Mesenchymal stem cell (in vitro differentiated cells and primary cell): ENCODE results near the gene MEI1.
A peak's percentile ranks its signal among the peaks of the same experiment; 100 is the strongest.

Experiments used
- DNase-seq: peaks from one replicate; pipeline ENCODE4 v3.0.0-alpha.2; 2013
- H2AFZ ChIP-seq: one replicate; pipeline ENCODE4 v1.6.1; 2013; ENCODE audit warnings: low read depth, mild to moderate bottlenecking, control low read depth, inconsistent platforms, low read length, moderate library complexity
- H2AK5ac ChIP-seq: 2 replicates; pipeline ENCODE4 v1.6.1; 2013; ENCODE audit warnings: low read length, moderate library complexity, mild to moderate bottlenecking, inconsistent platforms; ENCODE audit not compliant: severe bottlenecking
- H2BK120ac ChIP-seq: one replicate; pipeline ENCODE4 v1.6.1; 2013; ENCODE audit warnings: low read depth, mild to moderate bottlenecking, inconsistent platforms, low read length, moderate library complexity
- H2BK12ac ChIP-seq, 2 experiments: one replicate each; pipeline ENCODE4 v1.6.1; 2013; ENCODE audit warnings: inconsistent platforms in 2 of 2, low read length in 2 of 2, mild to moderate bottlenecking in 2 of 2, moderate library complexity in 2 of 2, control low read depth in 1 of 2
- H2BK15ac ChIP-seq: one replicate; pipeline ENCODE4 v1.6.1; 2013; ENCODE audit warnings: mild to moderate bottlenecking, low read depth, inconsistent platforms; ENCODE audit not compliant: poor library complexity, severe bottlenecking
- H2BK5ac ChIP-seq: 2 replicates; pipeline ENCODE4 v1.6.1; 2013; ENCODE audit warnings: low read depth, mild to moderate bottlenecking, low read length, control low read depth, inconsistent platforms; ENCODE audit not compliant: poor library complexity, severe bottlenecking
- H3K14ac ChIP-seq, 2 experiments: one replicate each; pipeline ENCODE4 v1.6.1; 2013; ENCODE audit warnings: inconsistent platforms in 2 of 2, low read length in 2 of 2, control low read depth in 1 of 2, mild to moderate bottlenecking in 1 of 2, moderate library complexity in 1 of 2
- H3K18ac ChIP-seq, 2 experiments: one replicate each; pipeline ENCODE4 v1.6.1; 2013; ENCODE audit warnings: inconsistent platforms in 2 of 2, low read length in 2 of 2, control low read depth in 1 of 2, low read depth in 1 of 2, mild to moderate bottlenecking in 1 of 2
- H3K23ac ChIP-seq, 2 experiments: one replicate each; pipeline ENCODE4 v1.6.1; 2013; ENCODE audit warnings: inconsistent platforms in 2 of 2, low read length in 2 of 2, mild to moderate bottlenecking in 2 of 2, moderate library complexity in 2 of 2, control low read depth in 1 of 2
- H3K27ac ChIP-seq: 2 replicates; pipeline ENCODE4 v1.5.1; 2013; ENCODE audit warnings: mild to moderate bottlenecking, moderate library complexity, low read length, control low read depth, inconsistent platforms; ENCODE audit not compliant: poor library complexity, severe bottlenecking
- H3K27me3 ChIP-seq, 2 experiments: 2 replicates each; pipeline versions ENCODE4 v1.6.1 to v1.7.0; 2013; ENCODE audit warnings: low read length in 2 of 2, mild to moderate bottlenecking in 2 of 2, moderate library complexity in 2 of 2, control low read depth in 1 of 2, inconsistent platforms in 1 of 2; ENCODE audit not compliant: control insufficient read depth in 1 of 2, insufficient read depth in 1 of 2
- H3K36me3 ChIP-seq, 2 experiments: 2 replicates each; pipeline versions ENCODE4 v1.6.1 to v1.7.0; 2013; ENCODE audit warnings: low read length in 2 of 2, control low read depth in 1 of 2, inconsistent platforms in 1 of 2, low read depth in 1 of 2, mild to moderate bottlenecking in 1 of 2; ENCODE audit not compliant: insufficient read depth in 2 of 2, control insufficient read depth in 1 of 2
- H3K4ac ChIP-seq, 2 experiments: one replicate each; pipeline ENCODE4 v1.6.1; 2013; ENCODE audit warnings: inconsistent platforms in 2 of 2, low read length in 2 of 2, mild to moderate bottlenecking in 2 of 2, moderate library complexity in 2 of 2, control low read depth in 1 of 2, low read depth in 1 of 2
- H3K4me1 ChIP-seq: 2 replicates; pipeline ENCODE4 v1.6.1; 2013; ENCODE audit warnings: low read depth, low read length, control low read depth; ENCODE audit not compliant: control insufficient read depth, insufficient read depth
- H3K4me2 ChIP-seq: 2 replicates; pipeline ENCODE4 v1.6.1; 2013; ENCODE audit warnings: low read length, mild to moderate bottlenecking, inconsistent platforms; ENCODE audit not compliant: poor library complexity, severe bottlenecking
- H3K4me3 ChIP-seq, 2 experiments: 2 replicates each; pipeline versions ENCODE4 v1.5.1 to v1.7.0; 2013; ENCODE audit warnings: low read length in 2 of 2, mild to moderate bottlenecking in 2 of 2, control low read depth in 1 of 2, low read depth in 1 of 2; ENCODE audit not compliant: insufficient read depth in 1 of 2
- H3K79me1 ChIP-seq: replicated peaks from 2 replicates; pipeline ENCODE4 v1.6.1; 2013; ENCODE audit warnings: mild to moderate bottlenecking, control low read depth, low read length, inconsistent platforms; ENCODE audit not compliant: poor library complexity, severe bottlenecking
- H3K9ac ChIP-seq: 2 replicates; pipeline ENCODE4 v1.7.0; 2013; ENCODE audit warnings: mild to moderate bottlenecking, low read length, moderate library complexity
- H3K9me3 ChIP-seq: 2 replicates; pipeline ENCODE4 v1.7.0; 2013; ENCODE audit warnings: mild to moderate bottlenecking, low read length; ENCODE audit not compliant: control insufficient read depth
- H4K8ac ChIP-seq: one replicate; pipeline ENCODE4 v1.6.1; 2013; ENCODE audit warnings: inconsistent platforms, mild to moderate bottlenecking, low read length, moderate library complexity
- H4K91ac ChIP-seq: one replicate; pipeline ENCODE4 v1.6.1; 2013; ENCODE audit warnings: mild to moderate bottlenecking, low read length, inconsistent platforms
- WGBS: methylation state at CpG from one replicate; pipeline ENCODE4 v1.1.7; 2013; ENCODE audit warnings: mixed read lengths; 5-methylcytosine and 5-hydroxymethylcytosine counted together

MEI1 gene

DNA sequence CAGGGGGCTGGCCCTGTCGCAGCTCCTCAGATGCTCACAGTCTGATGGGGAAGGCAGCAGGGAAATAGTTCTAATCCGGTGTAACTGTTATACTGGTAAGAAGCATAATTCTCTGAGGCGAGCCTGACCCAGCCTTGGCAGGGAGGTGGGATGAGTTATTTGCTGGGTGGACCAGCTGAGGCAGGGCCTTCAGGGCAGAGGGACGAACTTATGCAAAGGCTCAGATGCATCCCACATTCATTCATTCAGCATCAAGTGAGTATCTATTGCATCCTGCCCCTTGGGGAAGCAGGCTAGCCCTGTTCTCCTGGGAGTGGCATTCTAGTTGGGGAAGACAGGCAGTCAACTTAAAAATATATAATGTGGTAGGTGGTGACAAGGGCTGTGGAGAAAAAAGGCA, 120.0 kb downstream of the MEI1 start:
- Histone ChIP-seq H3K4me3 (no peak overlapping the region), H3K27ac (no peak overlapping the region), H3K4me2 (no peak overlapping the region), H2BK120ac (no peak overlapping the region), H3K79me1 (peaks cover 7% of the 10 kb centered on the region), H4K91ac (no peak overlapping the region), H2BK5ac (no peak overlapping the region), H2BK12ac (no peak overlapping the region), H3K18ac (no peak overlapping the region), H3K14ac (no peak overlapping the region), H2AK5ac (no peak overlapping the region), H3K23ac (no peak overlapping the region), H3K4me1 (peaks cover 13% of the 10 kb centered on the region), H3K9ac (no peak overlapping the region), H2BK15ac (no peak overlapping the region), H3K27me3 (no peaks in the 10 kb centered on the region), H3K9me3 (no peaks in the 10 kb centered on the region), H3K4ac (no peak overlapping the region), H4K8ac (no peak overlapping the region), H2AFZ (no peak overlapping the region), H3K36me3 (peaks cover 8 to 18% of the 10 kb centered on the region in 2 experiments)
- no peak for DNase-seq
- WGBS = 94% methylated on average over 3 of the region's 4 CpGs

GRCh38 chr22:41820447-41820846, 121.1 kb downstream of the MEI1 start:
- Histone ChIP-seq H3K79me1 (peaks cover 12% of the 10 kb centered on the region), H3K23ac (no peak overlapping the region), H2BK120ac (no peak overlapping the region), H3K18ac (no peak overlapping the region), H3K9me3 (no peaks in the 10 kb centered on the region), H2AK5ac (no peak overlapping the region), H2BK12ac (no peak overlapping the region), H3K36me3 (peaks cover 8 to 19% of the 10 kb centered on the region in 2 experiments), H4K8ac (no peak overlapping the region), H2AFZ (no peak overlapping the region), H3K9ac (no peak overlapping the region), H3K14ac (no peak overlapping the region), H3K4ac (no peak overlapping the region), H2BK5ac (no peak overlapping the region), H3K4me1 (peaks cover 18% of the 10 kb centered on the region), H4K91ac (no peak overlapping the region), H3K27ac (no peak overlapping the region), H3K27me3 (no peaks in the 10 kb centered on the region), H3K4me2 (no peak overlapping the region), H3K4me3 (no peak overlapping the region), H2BK15ac (no peak overlapping the region)
- WGBS = 97% methylated on average over 5 of the region's 5 CpGs
- no peak for DNase-seq

GRCh38 chr22:41821471-41822316, 122.4 kb downstream of the MEI1 start:
- Histone ChIP-seq H2BK15ac (no peak overlapping the region), H3K4me1 (peaks cover 26% of the 10 kb centered on the region), H3K36me3 (peaks cover 0 to 32% of the 10 kb centered on the region in 2 experiments), H3K4me2 (no peak overlapping the region), H2AFZ (no peak overlapping the region), H3K4me3 (no peak overlapping the region), H3K9me3 (no peaks in the 10 kb centered on the region), H3K9ac (no peak overlapping the region), H3K27ac (no peak overlapping the region), H3K79me1 (peaks cover 14% of the 10 kb centered on the region), H2BK120ac (no peak overlapping the region), H4K91ac (peak overlapping the region; percentile 58), H3K18ac (no peak overlapping the region), H3K4ac (peak overlapping the region in 1 of 2 experiments; percentile 51), H2BK5ac (no peak overlapping the region), H3K14ac (peak overlapping the region in 1 of 2 experiments; percentile 66), H3K27me3 (no peaks in the 10 kb centered on the region), H4K8ac (no peak overlapping the region), H2AK5ac (no peak overlapping the region), H3K23ac (no peak overlapping the region), H2BK12ac (peak overlapping the region in 1 of 2 experiments; percentile 37)
- WGBS = 92% methylated on average over 12 of the region's 12 CpGs
- no peak for DNase-seq

GRCh38 chr22:41822317-41823057, 123.2 kb downstream of the MEI1 start:
- Histone ChIP-seq H2BK120ac (no peak overlapping the region), H4K8ac (no peak overlapping the region), H2AFZ (no peak overlapping the region), H3K9me3 (no peaks in the 10 kb centered on the region), H3K4me1 (peaks cover 32% of the 10 kb centered on the region), H2BK12ac (peak overlapping the region in 1 of 2 experiments; percentile 49), H3K27me3 (no peaks in the 10 kb centered on the region), H3K14ac (no peak overlapping the region), H3K79me1 (peaks cover 14% of the 10 kb centered on the region), H3K27ac (no peak overlapping the region), H2BK15ac (no peak overlapping the region), H3K23ac (no peak overlapping the region), H2AK5ac (peak overlapping the region; percentile 25), H3K4me3 (no peak overlapping the region), H4K91ac (peak overlapping the region; percentile 43), H3K4me2 (no peak overlapping the region), H3K4ac (peak overlapping the region in 1 of 2 experiments; percentile 35), H3K18ac (no peak overlapping the region), H2BK5ac (no peak overlapping the region), H3K9ac (peak overlapping the region; percentile 9), H3K36me3 (peaks cover 0 to 32% of the 10 kb centered on the region in 2 experiments)
- peak; percentile 83 for DNase-seq
- 98% methylated on average over 3 of the region's 3 CpGs for WGBS
